Stimulated activated CD8-positive, alpha-beta memory T cell treated with anti-CD3 and anti-CD28 coated beads, Interleukin-15, amount 100 ng/mL, for 48 hours (primary cell): ENCODE data around the gene UGT2A2.
"Not testable (repeated sequence)": the region's sequence is repeated elsewhere in the genome, so short reads cannot be mapped to it uniquely, and the experiment has no call there.

ENCODE experiments used
- DNase-seq, 2 donors: peaks; one replicate each; pipeline ENCODE4 v3.0.0-alpha.2; 2020; ENCODE audit warnings: low read depth in 2 of 2

UGT2A2 gene

GRCh38 chr4:69639542-69639941 is at the start of gene UGT2A2:
Gene UGT2A2, minus strand, starts transcription at chr4:69639642. Its CDS starts 2 bp downstream, at chr4:69639640.
- DNase-seq: no peak

GRCh38 chr4:69684804-69685203 is 45.4 kb upstream of the UGT2A2 start:
- DNase-seq: no peak

GRCh38 chr4:69668680-69669079 is 29.2 kb upstream of the UGT2A2 start:
- DNase-seq: no peak

GRCh38 chr4:69664009-69664408 is 24.6 kb upstream of the UGT2A2 start:
- DNase-seq: not testable (repeated sequence)

- not testable (repeated sequence) for DNase-seq
Observed at GRCh38 chr4:69661130-69661803, 21.8 kb upstream of the UGT2A2 start.

- no peak for DNase-seq
Observed at GRCh38 chr4:69658133-69658532, 18.7 kb upstream of the UGT2A2 start.

- DNase-seq: no peak
Observed at GRCh38 chr4:69656653-69657158, 17.3 kb upstream of the UGT2A2 start.

GRCh38 chr4:69653147-69653546 is 13.7 kb upstream of the UGT2A2 start, which contains the start of gene UGT2A1:
Gene UGT2A1, minus strand, starts transcription at chr4:69653247. Its CDS starts 5,603 bp downstream, at chr4:69647644.
- DNase-seq: no peak

GRCh38 chr4:69650872-69651271 is 11.4 kb upstream of the UGT2A2 start:
- no peak for DNase-seq

GRCh38 chr4:69649629-69650028 is 10.2 kb upstream of the UGT2A2 start:
- DNase-seq: no peak

GRCh38 chr4:69649207-69649606 is 9.8 kb upstream of the UGT2A2 start:
- no peak for DNase-seq

GRCh38 chr4:69642961-69643360 is 3.5 kb upstream of the UGT2A2 start:
- no peak for DNase-seq

GRCh38 chr4:69640289-69640688 is 847 bp upstream of the UGT2A2 start:
- no peak for DNase-seq

- DNase-seq: no peak
Observed at GRCh38 chr4:69617083-69617694, 22.3 kb downstream of the UGT2A2 start.

GRCh38 chr4:69610484-69610883 is 29.0 kb downstream of the UGT2A2 start:
- DNase-seq: no peak

- no peak for DNase-seq
Observed at GRCh38 chr4:69601065-69601464, 38.4 kb downstream of the UGT2A2 start.

- no peak for DNase-seq
Observed at GRCh38 chr4:69600013-69600412, 39.4 kb downstream of the UGT2A2 start.

- DNase-seq: no peak
Observed at GRCh38 chr4:69594382-69594781, 45.1 kb downstream of the UGT2A2 start.

GRCh38 chr4:69591364-69591763 is 48.1 kb downstream of the UGT2A2 start:
- no peak for DNase-seq

- no peak for DNase-seq
Observed at GRCh38 chr4:69589884-69590283, 49.6 kb downstream of the UGT2A2 start.

- no peak for DNase-seq
Observed at GRCh38 chr4:69584135-69584534, 55.3 kb downstream of the UGT2A2 start.

GRCh38 chr4:69583543-69583942 is 55.9 kb downstream of the UGT2A2 start:
- no peak for DNase-seq

- DNase-seq: no peak
Observed at GRCh38 chr4:69577245-69577644, 62.2 kb downstream of the UGT2A2 start.
